Endodermal cell (in vitro differentiated cells): Measurements from ENCODE around the gene KCNQ4. TPM values are rescaled to one million over a fixed set of nuclear protein-coding genes. Genes with fewer than 3 reads are reported as not detected.

ENCODE experiments used
- DNase-seq: peaks from one replicate; pipeline ENCODE4 v3.0.0-alpha.2; 2017
- H3K27ac ChIP-seq: 2 replicates; pipeline ENCODE4 v1.5.1; 2013; ENCODE audit warnings: mild to moderate bottlenecking, low read depth, low read length, moderate library complexity
- H3K27me3 ChIP-seq: 2 replicates; pipeline ENCODE4 v1.6.1; 2013; ENCODE audit warnings: mild to moderate bottlenecking, low read length, moderate library complexity; ENCODE audit not compliant: insufficient read depth, control insufficient read depth, poor library complexity, severe bottlenecking
- H3K36me3 ChIP-seq: 2 replicates; pipeline ENCODE4 v1.7.0; 2013; ENCODE audit warnings: mild to moderate bottlenecking, low read length, moderate library complexity; ENCODE audit not compliant: control insufficient read depth, insufficient read depth
- H3K4me1 ChIP-seq: one replicate; pipeline ENCODE4 v1.7.0; 2013; ENCODE audit warnings: low read length; ENCODE audit not compliant: control insufficient read depth, insufficient read depth
- H3K4me3 ChIP-seq: 2 replicates; pipeline ENCODE4 v1.5.1; 2013; ENCODE audit warnings: mild to moderate bottlenecking, low read length, moderate library complexity
- H3K9ac ChIP-seq: 2 replicates; pipeline ENCODE4 v1.6.1; 2013; ENCODE audit warnings: mild to moderate bottlenecking, low read length, moderate library complexity; ENCODE audit not compliant: poor library complexity, severe bottlenecking; ENCODE audit errors: extremely low read depth
- H3K9me3 ChIP-seq: 2 replicates; pipeline ENCODE4 v1.6.1; 2013; ENCODE audit warnings: mild to moderate bottlenecking, low read length, moderate library complexity; ENCODE audit not compliant: control insufficient read depth
- H3K27ac Mint-ChIP-seq: 2 replicates; pipeline ENCODE4 v1.8.0; 2020; ENCODE audit warnings: mixed read lengths
- H3K27me3 Mint-ChIP-seq: 2 replicates; pipeline ENCODE4 v1.8.0; 2021; ENCODE audit warnings: mild to moderate bottlenecking, mixed read lengths; ENCODE audit not compliant: insufficient read depth
- H3K36me3 Mint-ChIP-seq: 2 replicates; pipeline ENCODE4 v1.8.0; 2020; ENCODE audit warnings: low read depth, mixed read lengths
- H3K4me1 Mint-ChIP-seq: 2 replicates; pipeline ENCODE4 v1.8.0; 2020; ENCODE audit warnings: mixed read lengths
- H3K4me3 Mint-ChIP-seq: 2 replicates; pipeline ENCODE4 v1.8.0; 2020; ENCODE audit warnings: mild to moderate bottlenecking, moderate library complexity, mixed read lengths
- H3K9me3 Mint-ChIP-seq: 2 replicates; pipeline ENCODE4 v1.8.0; 2020; ENCODE audit warnings: mild to moderate bottlenecking, mixed read lengths
- CTCF ChIP-seq: fragments of 200-600 bp; sonication (generic); conservative IDR thresholded peaks from 2 replicates; pipeline ENCODE4 v1.5.0; 2021; ENCODE audit warnings: antibody characterized with exemption, mild to moderate bottlenecking
- WGBS, 2 experiments: methylation state at CpG; one replicate each; pipeline versions ENCODE4 v1.1.5 to v1.1.7; 2013; ENCODE audit warnings: missing lambda C conversion rate in 2 of 2, mixed read lengths in 1 of 2; ENCODE audit not compliant: insufficient coverage in 1 of 2, insufficient read length in 1 of 2; 5-methylcytosine and 5-hydroxymethylcytosine counted together
- total RNA-seq, 2 donors: library from RNA; stranded (reverse); fragmentation: NEBNext Ultra II Directional in 1 of 2; extraction: Animal tissue kit (Norgen Biotek cat#: 25700) in 1 of 2; gene quantifications; 2 replicates in 1 of 2; 3 replicates in 1 of 2; pipeline ENCODE4 v1.2.1, GENCODE V29; 2021

KCNQ4 gene
- total RNA-seq, 2 donors from 2014 or later = 0.22 to 0.88 TPM

GRCh38 chr1:40755067-40755466, 28.5 kb upstream of the KCNQ4 start:
- H3K36me3 Mint-ChIP-seq = peaks cover 73% of the 10 kb centered on the region

GRCh38 chr1:40756523-40756922, 27.1 kb upstream of the KCNQ4 start:
- no peaks in the 10 kb centered on the region for H3K9me3 Mint-ChIP-seq
- Histone ChIP-seq H3K27ac (no peak overlapping the region), H3K9ac (no peak overlapping the region), H3K36me3 (peaks cover 91% of the 10 kb centered on the region), H3K9me3 (no peaks in the 10 kb centered on the region), H3K27me3 (no peaks in the 10 kb centered on the region), H3K4me3 (no peak overlapping the region), H3K4me1 (no peaks in the 10 kb centered on the region)
- H3K27ac Mint-ChIP-seq = no peak overlapping the region
- H3K4me1 Mint-ChIP-seq = peaks cover 4% of the 10 kb centered on the region
- no peak overlapping the region for H3K4me3 Mint-ChIP-seq
- WGBS, 2 experiments = 97 to 100% methylated on average over 2 to 3 of the region's 3 CpGs
- no peaks in the 10 kb centered on the region for H3K27me3 Mint-ChIP-seq
- no peak for DNase-seq
- H3K36me3 Mint-ChIP-seq = peaks cover 71% of the 10 kb centered on the region
- no peak for TF ChIP-seq CTCF

More at GRCh38 chr1:40755067-40755466, 28.5 kb upstream of the KCNQ4 start:
- H3K27me3 ChIP-seq = no peaks in the 10 kb centered on the region
- H3K36me3 ChIP-seq = peaks cover 96% of the 10 kb centered on the region
- no peak overlapping the region for H3K4me3 ChIP-seq
- H3K4me1 ChIP-seq = peaks cover 6% of the 10 kb centered on the region
- no peak for DNase-seq
- TF ChIP-seq CTCF = no peak
- no peak overlapping the region for H3K27ac ChIP-seq
- Mint-ChIP-seq H3K4me3 (no peak overlapping the region), H3K27me3 (no peaks in the 10 kb centered on the region), H3K27ac (peak overlapping the region; percentile 10), H3K4me1 (peaks cover 12% of the 10 kb centered on the region), H3K9me3 (no peaks in the 10 kb centered on the region)
- 77 to 79% methylated on average over 3 to 4 of the region's 4 CpGs for WGBS, 2 experiments
- no peak overlapping the region for H3K9ac ChIP-seq
- no peaks in the 10 kb centered on the region for H3K9me3 ChIP-seq

- no peak overlapping the region for H3K27ac ChIP-seq
- peaks cover 87% of the 10 kb centered on the region for H3K36me3 ChIP-seq
- no peak for DNase-seq
- Mint-ChIP-seq H3K9me3 (no peaks in the 10 kb centered on the region), H3K27ac (no peak overlapping the region), H3K4me3 (no peak overlapping the region), H3K4me1 (peaks cover 2% of the 10 kb centered on the region), H3K36me3 (peaks cover 66% of the 10 kb centered on the region), H3K27me3 (no peaks in the 10 kb centered on the region)
- no peaks in the 10 kb centered on the region for H3K4me1 ChIP-seq
- H3K9ac ChIP-seq = no peak overlapping the region
- no peaks in the 10 kb centered on the region for H3K9me3 ChIP-seq
- H3K27me3 ChIP-seq = no peaks in the 10 kb centered on the region
- no peak for TF ChIP-seq CTCF
- no peak overlapping the region for H3K4me3 ChIP-seq
- WGBS, 2 experiments = 97 to 98% methylated on average over 6 to 8 of the region's 8 CpGs
Measured at GRCh38 chr1:40757084-40757483, 26.5 kb upstream of the KCNQ4 start.
